NT2/D1 (cell line): ENCODE measurements around the gene STK16.

ENCODE experiments used
- YY1 ChIP-seq: IDR thresholded peaks from 2 replicates; pipeline ENCODE4 v1.6.1; 2011; ENCODE audit not compliant: insufficient read length, insufficient read depth
- ZNF274 ChIP-seq: IDR thresholded peaks from 2 replicates; pipeline ENCODE4 v1.6.1; 2011; ENCODE audit warnings: mild to moderate bottlenecking, low read depth, low read length

DNA sequence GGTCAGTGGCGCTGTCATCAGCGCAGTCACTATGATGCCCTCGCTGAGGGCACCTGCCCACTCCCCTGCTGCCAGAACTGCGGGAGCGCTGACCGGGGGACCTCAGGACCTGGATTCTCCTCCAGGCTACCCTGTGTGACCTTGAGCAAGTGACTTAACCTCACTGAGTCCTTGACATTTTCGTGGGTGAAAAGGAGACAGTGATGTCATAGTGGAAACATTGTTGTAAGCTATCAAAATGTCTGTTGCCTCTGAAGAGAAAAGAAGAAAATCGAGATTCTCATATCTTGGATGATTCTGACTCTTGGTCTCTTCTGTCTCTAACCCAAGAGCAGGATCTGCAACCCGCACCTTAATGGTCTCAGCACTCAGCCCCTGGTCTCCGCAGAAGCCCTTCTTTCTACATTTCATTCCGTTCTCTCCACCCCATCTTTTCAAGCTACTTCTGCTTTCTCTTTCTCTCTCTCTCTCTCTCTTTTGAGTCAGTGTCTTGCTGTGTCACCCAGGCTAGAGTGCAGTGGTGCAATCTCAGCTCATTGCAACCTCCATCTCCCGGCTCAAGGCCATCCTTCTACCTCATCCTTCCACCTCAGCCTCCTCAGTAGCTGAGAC, 9.4 kb downstream of the STK16 start:
- TF ChIP-seq YY1 (no peak), ZNF274 (no peak)
